GM18873 (cell line): ENCODE results near the gene DTWD2.
"Not testable (repeated sequence)": the region's sequence is repeated elsewhere in the genome, so short reads cannot be mapped to it uniquely, and the experiment has no call there.

Experiments used
- ATAC-seq: cut with Tn5 transposase; IDR thresholded peaks from one replicate; pipeline ENCODE4 v1.9.1; 2021; ENCODE audit warnings: mild to moderate bottlenecking, moderate library complexity, moderate number of reproducible peaks; ENCODE audit not compliant: unreplicated experiment, low FRiP score

DTWD2 gene

DNA sequence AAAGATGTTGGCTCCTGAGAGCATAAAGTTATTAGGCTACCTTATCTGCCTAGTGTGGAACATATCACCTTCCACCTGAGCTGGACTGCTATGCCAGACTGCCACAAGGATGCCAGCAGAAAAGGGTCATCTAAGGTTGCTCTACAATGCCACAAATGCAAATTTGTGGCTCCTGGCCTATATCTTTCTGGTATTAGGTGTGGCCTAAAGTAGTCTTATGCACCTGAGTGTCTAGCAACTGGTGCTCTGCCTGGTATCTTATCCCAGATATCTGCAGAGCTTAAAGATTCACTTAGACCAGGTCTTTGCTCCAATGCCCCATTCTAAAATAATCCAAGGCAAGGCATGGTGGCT is 34.7 kb downstream of the DTWD2 start:
- no peak for ATAC-seq

- no peak for ATAC-seq
Measured at GRCh38 chr5:118952992-118953651, 35.2 kb downstream of the DTWD2 start.

DNA sequence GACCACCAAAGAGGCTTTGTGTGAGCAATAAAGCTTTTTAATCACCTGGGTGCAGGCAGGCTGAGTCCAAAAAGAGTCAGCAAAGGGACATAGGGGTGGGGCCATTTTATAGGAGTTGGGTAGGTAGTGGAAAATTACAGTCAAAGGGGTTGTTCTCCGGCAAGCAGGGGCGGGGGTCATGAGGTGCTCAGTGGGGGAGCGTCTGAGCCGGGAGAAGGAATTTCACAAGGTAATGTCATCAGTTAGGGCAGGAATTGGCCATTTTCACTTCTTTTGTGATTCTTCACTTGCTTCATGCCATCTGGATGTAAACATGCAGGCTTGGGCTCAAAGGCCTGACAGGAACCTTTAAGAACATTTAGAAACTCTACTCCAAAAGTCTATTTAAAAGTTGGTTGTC is 36.0 kb downstream of the DTWD2 start:
- not testable (repeated sequence) for ATAC-seq

- not testable (repeated sequence) for ATAC-seq
Measured at GRCh38 chr5:118950354-118950753, 38.0 kb downstream of the DTWD2 start.

- ATAC-seq: no peak
Measured at GRCh38 chr5:118946138-118946800, 42.1 kb downstream of the DTWD2 start.

- no peak for ATAC-seq
Measured at GRCh38 chr5:118937393-118938061, 50.8 kb downstream of the DTWD2 start.

DNA sequence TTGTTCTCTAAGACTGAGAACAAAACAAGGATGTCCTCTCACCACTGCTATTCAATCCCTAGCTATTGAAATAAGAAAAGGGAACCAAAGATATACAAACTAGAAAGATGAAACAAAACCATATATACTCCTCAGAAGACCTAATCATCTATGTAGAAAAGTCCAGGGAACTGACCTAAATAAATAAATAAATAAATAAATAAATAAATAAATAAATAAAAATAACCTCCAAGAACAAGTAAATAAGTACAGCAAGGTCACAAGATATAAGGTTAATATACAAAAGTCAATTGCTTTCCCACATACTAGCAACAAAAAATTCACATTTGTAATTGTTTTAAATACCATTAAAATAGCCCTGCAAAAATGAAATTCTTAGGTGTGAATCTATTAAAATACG is 54.6 kb downstream of the DTWD2 start:
- no peak for ATAC-seq

DNA sequence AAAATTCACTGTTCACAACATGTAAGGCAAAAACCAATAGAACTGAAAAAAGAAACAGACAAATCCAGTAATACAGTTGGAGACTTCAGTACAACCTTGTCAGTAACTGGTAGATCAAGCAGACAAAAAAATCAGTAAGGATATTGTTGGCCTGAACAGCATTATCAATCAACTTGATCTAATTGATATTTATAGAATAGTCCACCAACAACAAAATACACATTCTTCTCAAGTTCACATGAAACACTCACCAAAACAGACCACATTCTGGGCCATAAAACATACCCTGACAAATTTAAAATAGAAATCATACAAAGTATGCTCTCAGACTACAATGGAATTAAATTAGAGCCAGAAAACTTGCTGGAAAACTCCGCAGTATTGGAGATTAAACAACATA is 56.8 kb downstream of the DTWD2 start:
- no peak for ATAC-seq

DNA sequence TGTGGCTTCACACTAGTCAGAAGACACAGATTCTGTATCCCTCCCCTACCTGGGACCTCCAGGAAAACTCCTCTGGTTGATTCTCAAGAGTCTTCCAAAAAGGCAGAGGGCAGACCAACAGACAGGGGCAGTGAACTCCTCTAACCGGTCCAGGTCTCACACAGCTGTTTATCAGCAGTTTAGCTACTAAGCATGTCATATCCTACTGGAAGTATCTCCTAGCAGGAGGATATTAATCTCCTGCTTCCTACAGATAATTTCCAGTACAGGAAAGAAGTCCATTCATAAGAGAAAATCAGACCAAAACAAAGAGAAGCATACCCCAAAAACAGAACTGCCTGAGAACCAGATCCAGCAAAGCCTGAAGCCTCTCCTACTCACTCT is 64.3 kb downstream of the DTWD2 start:
- ATAC-seq: no peak

GRCh38 chr5:118923295-118924005 is 64.9 kb downstream of the DTWD2 start:
- ATAC-seq: no peak

DNA sequence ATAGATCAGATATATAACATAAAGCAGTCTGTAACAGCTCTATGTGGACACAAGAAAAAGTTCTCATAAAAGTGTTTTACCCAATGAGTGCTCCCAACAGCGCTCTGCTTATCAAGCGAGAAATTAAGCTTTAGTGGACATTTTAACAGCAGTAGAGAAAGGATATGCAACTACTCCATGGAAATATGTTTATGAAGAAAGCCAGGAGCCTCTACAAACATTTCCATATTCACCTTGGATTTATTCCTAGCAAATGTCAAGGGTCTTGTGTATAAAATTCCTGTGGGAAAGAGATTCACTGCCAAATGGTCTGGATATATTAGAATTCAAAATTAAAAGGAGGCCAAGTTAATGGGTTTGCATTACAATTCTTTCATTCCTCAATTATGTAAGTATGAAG is 66.5 kb downstream of the DTWD2 start:
- no peak for ATAC-seq

GRCh38 chr5:118919016-118919415 is 69.3 kb downstream of the DTWD2 start:
- ATAC-seq: no peak

DNA sequence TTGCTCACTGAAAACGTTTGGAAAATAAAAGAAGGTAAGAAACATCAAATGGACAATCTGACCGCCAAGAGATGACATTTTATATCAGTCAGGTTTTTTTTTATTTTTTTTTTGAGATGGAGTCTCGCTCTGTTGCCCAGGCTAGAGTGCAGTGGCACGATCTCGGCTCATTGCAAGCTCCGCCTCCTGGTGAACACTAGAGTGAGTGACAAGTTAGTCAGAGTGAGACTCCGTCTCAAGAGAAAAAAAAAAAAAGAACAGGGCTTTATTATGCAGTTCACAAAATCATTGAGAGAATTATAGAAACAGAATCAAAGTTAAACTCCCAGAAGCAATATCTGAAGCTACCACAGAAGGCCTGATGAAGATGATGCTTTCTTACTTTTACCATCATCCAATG is 70.1 kb downstream of the DTWD2 start:
- ATAC-seq: peak; percentile 75

DNA sequence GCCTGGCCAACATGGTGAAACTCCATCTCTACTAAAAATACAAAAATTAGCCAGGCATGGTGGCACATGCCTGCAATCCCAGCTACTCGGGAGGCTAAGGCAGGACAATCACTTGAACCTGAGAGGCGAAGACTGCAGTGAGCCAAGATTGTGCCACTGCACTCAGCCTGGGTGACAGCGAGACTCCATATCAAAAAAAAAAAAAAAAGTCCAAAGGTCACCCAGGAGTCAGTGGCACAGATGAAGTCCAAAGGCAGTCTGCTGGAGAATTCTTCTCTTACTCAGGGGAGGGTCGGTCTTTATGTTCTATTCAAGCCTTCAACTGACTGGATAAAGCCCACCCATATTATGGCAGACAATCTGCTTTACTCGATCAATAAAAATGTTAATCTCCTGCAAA is 80.8 kb downstream of the DTWD2 start:
- ATAC-seq: not testable (repeated sequence)

DNA sequence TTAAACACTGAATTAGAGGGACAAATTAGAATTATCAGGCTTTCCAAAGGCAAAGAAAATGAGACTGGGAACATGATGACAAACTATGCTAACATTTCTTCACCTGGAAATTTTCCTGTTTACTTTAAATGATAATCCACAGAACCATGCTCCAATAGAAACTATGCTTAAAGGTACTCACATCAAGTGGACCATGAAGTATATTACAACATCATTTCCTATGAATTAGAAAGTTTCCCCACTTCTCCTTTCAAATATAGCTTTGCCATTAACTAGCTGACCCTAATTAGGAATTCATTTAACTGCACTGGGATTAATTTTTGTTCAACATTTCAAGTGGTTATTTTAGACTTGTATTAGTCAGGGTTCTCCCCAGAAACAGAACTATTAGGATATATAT is 81.4 kb downstream of the DTWD2 start:
- no peak for ATAC-seq

DNA sequence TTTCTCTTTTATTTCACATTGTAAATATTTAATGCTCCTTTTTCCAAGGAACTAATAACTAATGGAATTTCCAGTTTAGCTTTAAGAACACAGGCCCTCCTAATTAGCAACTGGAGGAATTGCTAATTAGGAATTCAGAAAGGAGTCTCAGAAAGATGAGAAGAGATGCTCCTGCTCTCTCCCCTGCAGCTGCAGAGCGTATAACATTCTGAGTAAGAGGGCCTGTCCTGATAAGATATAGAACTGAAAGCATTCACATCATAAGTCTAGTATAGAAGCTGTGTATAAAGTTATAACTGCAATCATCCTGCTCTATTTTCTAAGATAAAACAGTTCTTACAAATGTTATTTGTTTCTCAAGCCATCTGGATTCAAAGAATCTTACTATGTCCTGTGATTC is 83.2 kb downstream of the DTWD2 start:
- no peak for ATAC-seq

- no peak for ATAC-seq
Measured at GRCh38 chr5:118902656-118903438, 85.5 kb downstream of the DTWD2 start.

DNA sequence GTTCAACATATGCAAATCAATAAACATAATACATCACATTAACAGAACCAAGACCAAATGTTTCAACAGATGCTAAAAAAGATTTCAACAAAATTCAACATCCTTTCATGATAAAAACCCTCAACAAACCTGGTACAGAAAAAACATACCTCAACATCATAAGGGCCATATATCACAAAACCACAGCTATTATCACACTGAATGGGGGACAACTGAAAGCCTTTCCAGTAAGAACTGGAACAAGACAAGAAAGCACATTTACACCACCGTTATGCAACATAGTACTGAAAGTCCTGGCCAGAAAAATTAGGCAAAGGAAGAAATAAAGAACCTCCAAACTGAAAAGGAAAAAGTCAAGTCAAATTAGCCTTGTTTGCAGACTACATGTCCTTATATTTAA is 93.6 kb downstream of the DTWD2 start:
- ATAC-seq: no peak

GRCh38 chr5:118891252-118891651 is 97.1 kb downstream of the DTWD2 start:
- ATAC-seq: no peak

GRCh38 chr5:118889165-118889564 is 99.2 kb downstream of the DTWD2 start:
- ATAC-seq: no peak

GRCh38 chr5:118888556-118888955 is 99.8 kb downstream of the DTWD2 start:
- ATAC-seq: no peak
